Bronchial epithelial cell (primary cell): Measurements from ENCODE around the gene YWHAG. TPM values are rescaled to one million over a fixed set of nuclear protein-coding genes. Genes with fewer than 3 reads are reported as not detected.
"Not testable (repeated sequence)": the region's sequence is repeated elsewhere in the genome, so short reads cannot be mapped to it uniquely, and the experiment has no call there.

ENCODE experiments used
- DNase-seq: peaks from one replicate; pipeline ENCODE4 v3.0.0-alpha.2; 2010; ENCODE audit warnings: low read depth
- FAIRE-seq: peaks from 2 replicates; lab custom pipeline; 2011; peaks lifted over from hg19 to GRCh38; lab: Jason Lieb, UNC
- H3K27me3 ChIP-seq: 2 replicates; pipeline ENCODE4 v1.5.1; 2011; ENCODE audit warnings: low read length; ENCODE audit not compliant: control insufficient read depth, insufficient read depth
- H3K36me3 ChIP-seq: 2 replicates; pipeline ENCODE4 v1.5.1; 2011; ENCODE audit warnings: low read length; ENCODE audit not compliant: control insufficient read depth, insufficient read depth
- H3K4me3 ChIP-seq: 2 replicates; pipeline ENCODE4 v1.5.1; 2011; ENCODE audit warnings: mild to moderate bottlenecking, low read depth, low read length, control low read depth
- total RNA-seq: library from RNA; depleted of rRNA; stranded (reverse); fragments of >200 nt; gene quantifications from 2 replicates; pipeline ENCODE4 v1.2.1, GENCODE V29; 2014
- TF ChIP-seq, protein P1 (sequence below): IDR thresholded peaks from 2 replicates; pipeline ENCODE4 v1.5.1; 2011; ENCODE audit warnings: mild to moderate bottlenecking, moderate library complexity, low read length, control low read depth, inconsistent platforms; ENCODE audit not compliant: insufficient read depth, severe bottlenecking

Gene YWHAG
- total RNA-seq, 1 donor from 2014 or later, result 112 TPM

DNA sequence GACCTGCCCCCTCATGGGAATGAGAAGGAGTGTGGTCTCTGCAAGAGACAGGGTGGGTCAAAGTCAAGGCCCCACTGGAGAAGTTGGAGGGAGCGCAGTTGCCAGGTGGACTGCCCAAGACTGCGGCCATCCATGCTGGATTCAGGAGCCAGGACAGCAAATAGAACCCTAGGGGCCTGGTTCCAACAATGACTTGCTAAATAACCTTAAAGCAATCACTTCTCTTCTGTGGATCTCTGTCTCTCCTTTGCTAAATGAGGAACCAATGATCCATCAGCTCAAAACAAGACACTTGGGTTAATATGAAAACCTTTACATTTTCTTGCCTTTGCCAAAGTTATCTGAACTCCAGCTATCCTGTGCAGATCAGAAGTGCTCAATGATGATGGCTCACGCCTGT, 12.6 kb upstream of the YWHAG start:
- no peaks in the 10 kb centered on the region for H3K27me3 ChIP-seq

DNA sequence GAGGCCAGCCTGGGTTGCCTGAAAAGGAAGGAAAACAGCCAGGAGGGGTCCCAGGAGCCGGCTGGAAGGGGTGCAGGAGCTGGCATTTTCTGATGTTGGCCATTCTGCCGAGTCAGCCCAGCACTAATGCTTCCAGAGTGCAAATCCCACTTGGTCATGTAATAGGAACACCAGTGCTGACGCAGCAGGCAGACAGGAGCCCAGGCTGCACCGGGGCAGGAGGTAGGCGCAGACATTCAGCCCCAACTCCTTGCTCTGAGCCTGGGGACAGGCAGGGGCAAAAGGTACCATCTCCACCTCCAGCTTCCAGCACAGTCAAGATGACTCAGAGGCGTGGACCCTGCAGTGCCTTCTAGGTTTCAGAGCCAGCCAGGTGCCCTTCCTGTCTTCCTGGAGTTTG, 10.2 kb upstream of the YWHAG start:
- peak; percentile 53 for DNase-seq
- Histone ChIP-seq H3K4me3 (no peak overlapping the region), H3K27me3 (no peaks in the 10 kb centered on the region), H3K36me3 (no peaks in the 10 kb centered on the region)
- no peak for FAIRE-seq
- TF ChIP-seq, protein P1, sequence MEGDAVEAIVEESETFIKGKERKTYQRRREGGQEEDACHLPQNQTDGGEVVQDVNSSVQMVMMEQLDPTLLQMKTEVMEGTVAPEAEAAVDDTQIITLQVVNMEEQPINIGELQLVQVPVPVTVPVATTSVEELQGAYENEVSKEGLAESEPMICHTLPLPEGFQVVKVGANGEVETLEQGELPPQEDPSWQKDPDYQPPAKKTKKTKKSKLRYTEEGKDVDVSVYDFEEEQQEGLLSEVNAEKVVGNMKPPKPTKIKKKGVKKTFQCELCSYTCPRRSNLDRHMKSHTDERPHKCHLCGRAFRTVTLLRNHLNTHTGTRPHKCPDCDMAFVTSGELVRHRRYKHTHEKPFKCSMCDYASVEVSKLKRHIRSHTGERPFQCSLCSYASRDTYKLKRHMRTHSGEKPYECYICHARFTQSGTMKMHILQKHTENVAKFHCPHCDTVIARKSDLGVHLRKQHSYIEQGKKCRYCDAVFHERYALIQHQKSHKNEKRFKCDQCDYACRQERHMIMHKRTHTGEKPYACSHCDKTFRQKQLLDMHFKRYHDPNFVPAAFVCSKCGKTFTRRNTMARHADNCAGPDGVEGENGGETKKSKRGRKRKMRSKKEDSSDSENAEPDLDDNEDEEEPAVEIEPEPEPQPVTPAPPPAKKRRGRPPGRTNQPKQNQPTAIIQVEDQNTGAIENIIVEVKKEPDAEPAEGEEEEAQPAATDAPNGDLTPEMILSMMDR, result no peak

More for the DNA sequence above, 12.6 kb upstream of the YWHAG start:
- Histone ChIP-seq H3K36me3 (no peaks in the 10 kb centered on the region), H3K4me3 (no peak overlapping the region)
- no peak for FAIRE-seq
- no peak for DNase-seq
- TF ChIP-seq, protein P1, result no peak

DNA sequence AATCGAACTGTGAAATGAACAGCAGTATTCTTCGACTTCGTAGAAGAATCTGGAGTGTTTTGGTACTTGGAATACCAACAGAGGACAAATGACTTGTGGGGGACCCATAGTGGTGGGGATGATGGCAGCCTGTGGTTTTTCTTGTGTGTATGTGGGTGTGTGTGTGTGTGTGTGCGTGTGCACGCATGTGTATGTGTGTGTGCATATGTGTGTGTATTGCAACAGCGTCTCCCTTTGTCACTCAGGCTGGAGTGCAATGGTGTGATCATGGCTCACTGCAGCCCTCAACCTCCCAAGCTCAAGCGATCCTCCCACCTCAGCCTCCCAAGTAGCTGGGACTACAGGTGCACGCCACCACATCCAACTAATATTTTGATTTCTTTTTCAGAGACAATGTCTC, 9.4 kb upstream of the YWHAG start:
- Histone ChIP-seq H3K27me3 (no peaks in the 10 kb centered on the region), H3K4me3 (no peak overlapping the region), H3K36me3 (no peaks in the 10 kb centered on the region)
- TF ChIP-seq, protein P1, result no peak
- no peak for FAIRE-seq
- DNase-seq, result no peak

DNA sequence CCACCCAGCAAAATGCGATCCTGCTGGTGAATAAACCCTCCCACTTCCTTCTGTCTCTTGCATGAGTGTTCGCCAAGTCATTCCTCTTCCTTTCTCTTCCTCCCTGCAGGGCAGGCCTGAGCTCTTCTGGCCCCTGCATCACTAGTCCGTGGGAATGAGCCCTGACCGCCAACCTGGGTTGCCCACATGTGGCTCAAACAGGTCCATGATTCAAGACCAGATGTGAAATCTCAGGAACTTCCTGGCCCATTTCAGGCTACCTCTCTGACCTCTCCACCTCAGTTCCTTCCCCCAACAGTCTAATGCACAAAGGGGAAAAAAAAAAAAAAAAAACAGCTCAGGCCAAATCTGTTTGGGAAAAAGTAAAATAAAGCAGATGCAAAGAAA, 5.4 kb upstream of the YWHAG start:
- H3K4me3 ChIP-seq, result no peak overlapping the region

DNA sequence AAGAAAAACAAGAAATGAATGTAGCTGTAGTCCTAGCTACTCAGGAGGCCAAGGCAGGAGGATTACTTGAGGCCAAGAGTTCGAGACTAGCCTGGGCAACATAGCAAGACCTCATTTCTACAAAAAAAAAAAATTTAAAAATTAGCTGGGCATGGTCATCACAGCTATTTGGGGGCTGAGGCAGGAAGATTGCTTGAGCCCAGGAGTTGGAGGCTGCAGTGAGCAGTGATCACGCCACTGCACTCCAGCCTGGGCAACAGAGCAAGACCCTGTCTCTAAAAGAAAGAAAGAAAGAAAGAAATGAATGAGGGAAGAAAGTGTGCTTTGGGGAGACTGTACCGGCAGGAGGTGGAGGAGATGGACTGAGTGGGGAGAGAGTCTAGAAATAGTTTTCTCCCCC, 5.0 kb upstream of the YWHAG start:
- not testable (repeated sequence) for H3K36me3 ChIP-seq, H3K4me3 ChIP-seq, H3K27me3 ChIP-seq, DNase-seq, FAIRE-seq

More for the DNA sequence above, 5.4 kb upstream of the YWHAG start:
- TF ChIP-seq, protein P1, result no peak
- DNase-seq, result peak; percentile 86
- FAIRE-seq, result no peak
- H3K36me3 ChIP-seq, result no peaks in the 10 kb centered on the region
- H3K27me3 ChIP-seq, result no peaks in the 10 kb centered on the region

DNA sequence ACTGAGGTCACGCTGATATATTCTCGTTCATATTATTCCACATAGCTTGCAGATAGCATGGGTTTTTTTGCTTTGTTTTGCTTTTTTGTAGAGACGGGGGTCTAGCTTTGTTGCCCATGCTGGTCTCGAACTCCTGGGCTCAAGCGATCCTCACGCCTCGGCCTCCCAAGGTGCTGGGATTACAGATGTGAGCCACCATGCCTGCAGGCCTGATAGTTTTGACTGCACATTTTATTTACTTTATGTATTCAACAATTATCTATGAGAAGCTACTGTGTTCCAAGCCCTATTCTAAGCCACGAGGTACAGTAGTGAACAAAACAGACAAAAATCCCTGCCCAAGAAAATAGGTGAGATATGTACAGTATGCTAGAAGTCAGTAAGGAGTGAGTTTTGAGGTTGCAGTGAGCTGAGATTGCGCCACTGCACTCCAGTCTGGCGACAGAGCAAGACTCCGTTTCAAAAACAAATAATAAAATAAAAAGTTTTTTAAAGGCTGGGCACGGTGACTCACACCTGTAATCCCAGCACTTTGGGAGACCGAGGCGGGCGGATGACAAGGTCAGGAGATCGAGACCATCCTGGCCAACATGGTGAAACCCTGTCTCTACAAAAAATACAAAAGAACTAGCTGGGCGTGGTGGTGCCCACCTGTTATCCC, 1.3 kb upstream of the YWHAG start:
- FAIRE-seq (no peak), DNase-seq (peak; percentile 60)
- H3K4me3 ChIP-seq, result no peak overlapping the region
- TF ChIP-seq, protein P1, result no peak
- no peaks in the 10 kb centered on the region for H3K27me3 ChIP-seq
- H3K36me3 ChIP-seq, result no peaks in the 10 kb centered on the region
